Choroid plexus epithelial cell (primary cell): ENCODE measurements around the gene PRTN3.

ENCODE experiments used
- DNase-seq: peaks from one replicate; pipeline ENCODE4 v3.0.0-alpha.2; 2010; ENCODE audit warnings: low read depth
- H3K4me3 ChIP-seq: 2 replicates; pipeline ENCODE4 v1.5.1; 2011; ENCODE audit warnings: low read depth, mild to moderate bottlenecking, control low read depth, low read length, moderate library complexity
- CTCF ChIP-seq: conservative IDR thresholded peaks from 2 replicates; pipeline ENCODE4 v1.5.1; 2011; ENCODE audit warnings: low read depth, mild to moderate bottlenecking, control low read depth, inconsistent platforms, low read length, moderate library complexity

Gene PRTN3

GRCh38 chr19:821825-822503 lies 18.8 kb upstream of the PRTN3 start, which contains the start of gene PLPPR3:
Gene PLPPR3, minus strand, starts transcription at chr19:821955. Its CDS starts 396 bp downstream, at chr19:821559.
- DNase-seq: no peak
- no peak for TF ChIP-seq CTCF
- peak within 1 kb of the TSS; percentile 49 for H3K4me3 ChIP-seq

- DNase-seq: no peak
- no peak for TF ChIP-seq CTCF
- no peak overlapping the region for H3K4me3 ChIP-seq
Measured at GRCh38 chr19:823565-824121, 17.2 kb upstream of the PRTN3 start.

DNA sequence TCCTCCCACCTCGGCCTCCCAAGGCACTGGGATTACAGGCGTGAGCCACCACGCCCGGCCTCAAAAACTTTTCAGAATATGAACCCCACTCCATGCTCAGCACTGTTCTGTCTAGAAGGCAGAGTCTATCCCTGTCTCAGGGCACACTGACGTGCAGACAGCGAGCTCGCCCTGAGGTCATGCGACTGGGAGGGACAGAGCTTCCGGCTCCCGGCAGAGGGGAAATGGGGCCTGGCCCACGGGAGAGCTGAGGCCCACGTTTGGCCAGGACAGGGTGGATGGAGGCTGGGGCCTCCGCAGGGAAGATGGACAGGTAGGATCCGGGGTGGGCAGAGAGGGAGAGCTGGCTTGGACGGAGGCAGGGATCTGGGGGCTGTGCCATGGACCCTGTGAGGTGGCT lies 15.9 kb upstream of the PRTN3 start:
- no peak for DNase-seq
- no peak overlapping the region for H3K4me3 ChIP-seq
- no peak for TF ChIP-seq CTCF

GRCh38 chr19:825897-826644 lies 14.7 kb upstream of the PRTN3 start:
- no peak for DNase-seq
- H3K4me3 ChIP-seq: no peak overlapping the region
- TF ChIP-seq CTCF: no peak

GRCh38 chr19:827314-827709 lies 13.5 kb upstream of the PRTN3 start:
- no peak overlapping the region for H3K4me3 ChIP-seq
- DNase-seq: no peak
- TF ChIP-seq CTCF: no peak

- no peak within 1 kb of the TSS for H3K4me3 ChIP-seq
- no peak for TF ChIP-seq CTCF
- DNase-seq: no peak
Measured at GRCh38 chr19:827710-828321, 13.0 kb upstream of the PRTN3 start, which contains the start of gene AZU1. Gene AZU1, plus strand, starts transcription at chr19:827837. Its CDS starts 10 bp downstream, at chr19:827847.
